ENCODE results near the gene FNDC3B. TPM values are rescaled to one million over a fixed set of nuclear protein-coding genes. Genes with fewer than 3 reads are reported as not detected.

Gene FNDC3B
- total and polyA plus RNA-seq, 9 of the 15 experiments (the other 6 are each of a cell fraction or from before 2014, with no cell fraction given) = 7.0 to 35.8 (median 16.2) TPM

GRCh38 chr3:172012775-172013174, 26.6 kb upstream of the FNDC3B start:
- Histone ChIP-seq H4K20me1 (replicated peaks; ENCODE audit: control insufficient read depth, insufficient read depth, low read length) (no peaks in the 10 kb centered on the region), H3K4me1 (replicated peaks in 1 of 2; ENCODE audit: control insufficient read depth in 2 of 2, insufficient read depth in 2 of 2, low read length in 2 of 2) (no peaks in the 10 kb centered on the region; a peak in 1 of 5 replicates), H3K9me3 (replicated peaks; ENCODE audit: control insufficient read depth, insufficient read depth, low read depth, low read length) (no peaks in the 10 kb centered on the region), H3K9ac (ENCODE audit: insufficient read depth in 1 of 2, low read depth in 2 of 2, low read length in 2 of 2) (no peak overlapping the region), H3K36me3 (ENCODE audit: control insufficient read depth, insufficient read depth, low read length) (no peaks in the 10 kb centered on the region), H3K4me3 (no peak overlapping the region), H2AFZ (ENCODE audit: low read depth, low read length) (no peak overlapping the region), H3K4me2 (ENCODE audit: insufficient read depth, low read length) (no peak overlapping the region), H3K9me1 (ENCODE audit: control insufficient read depth, insufficient read depth, low read length) (no peaks in the 10 kb centered on the region), H3K27me3 (ENCODE audit: control insufficient read depth in 2 of 2, insufficient read depth in 2 of 2, low read length in 2 of 2) (no peaks in the 10 kb centered on the region), H3K27ac (ENCODE audit: extremely low read depth, low read depth, low read length) (no peak overlapping the region), H3K79me2 (ENCODE audit: control insufficient read depth, insufficient read depth, low read length) (no peaks in the 10 kb centered on the region)
- no peak for ATAC-seq
- DNase-seq (ENCODE audit: extremely low read depth in 1 of 4, low spot score in 3 of 4) = no peak
- CTCF ChIA-PET (ENCODE audit: low intra/inter-chr PET ratio) = no interaction called here
- FAIRE-seq = no peak
- 75% methylated on average over 1 of the region's 1 CpG for whole genome bisulfite sequencing (ENCODE audit: insufficient coverage, low coverage, missing lambda C conversion rate)
- intact Hi-C loops (cut with micrococcal nuclease) = no loop called here
- in situ Hi-C loops (cut with MboI) = no loop called here
- POLR2A ChIA-PET = interaction anchor here (0.6 to 1.1 kb wide), 2 partner anchors 9 to 460 kb away, joined by 3 to 4 read pairs; no protein-coding TSS in a partner anchor
- TF ChIP-seq AFF4 (CRISPR knock-in tag; IDR thresholded peaks at IDR 0.05) = no peak
- TF ChIP-seq E2F4 (CRISPR knock-in tag; IDR thresholded peaks at IDR 0.05; ENCODE audit: low read depth) = no peak
- TF ChIP-seq TCF7 (IDR thresholded peaks at IDR 0.05; ENCODE audit: borderline replicate concordance) = no peak
- TF ChIP-seq FOXK2 (conservative IDR thresholded peaks at IDR 0.05 in 1 of 2, IDR thresholded peaks at IDR 0.05 in 1 of 2; ENCODE audit: low read depth in 2 of 2) = no peak
- no peak for TF ChIP-seq ZBTB9 (CRISPR knock-in tag; IDR thresholded peaks at IDR 0.05)
- no TSS peak for BruUV-seq (replicated peaks)
